NCI-H2029 treated with DMSO at 0.1 percent for 48 hours (cell line): Measurements from ENCODE around the gene AQP1.

Source experiments
- DNase-seq: peaks from one replicate; lab custom pipeline; 2025; lab: John Stamatoyannopoulos, UW

Gene AQP1

GRCh38 chr7:30921540-30922401 lies 10.1 kb downstream of the AQP1 start:
- no peak for DNase-seq

GRCh38 chr7:30922596-30922995 lies 10.9 kb downstream of the AQP1 start:
- DNase-seq: no peak

- no peak for DNase-seq
Measured at GRCh38 chr7:30923009-30923773, 11.5 kb downstream of the AQP1 start.

- no peak for DNase-seq
Measured at GRCh38 chr7:30923774-30924413, 12.2 kb downstream of the AQP1 start.

- no peak for DNase-seq
Measured at GRCh38 chr7:30924624-30925023, 13.0 kb downstream of the AQP1 start.

GRCh38 chr7:30925117-30925516 lies 13.5 kb downstream of the AQP1 start:
- no peak for DNase-seq

GRCh38 chr7:30925913-30926312 lies 14.3 kb downstream of the AQP1 start:
- no peak for DNase-seq

- DNase-seq: no peak
Measured at GRCh38 chr7:30926313-30926712, 14.7 kb downstream of the AQP1 start.

GRCh38 chr7:30927040-30927439 lies 15.4 kb downstream of the AQP1 start:
- DNase-seq: no peak

GRCh38 chr7:30927559-30927958 lies 15.9 kb downstream of the AQP1 start:
- no peak for DNase-seq

- DNase-seq: no peak
Measured at GRCh38 chr7:30928254-30928872, 16.7 kb downstream of the AQP1 start.

- no peak for DNase-seq
Measured at GRCh38 chr7:30929686-30930085, 18.0 kb downstream of the AQP1 start.

- no peak for DNase-seq
Measured at GRCh38 chr7:30930621-30931020, 19.0 kb downstream of the AQP1 start.

GRCh38 chr7:30931161-30931928 lies 19.7 kb downstream of the AQP1 start:
- no peak for DNase-seq

- no peak for DNase-seq
Measured at GRCh38 chr7:30931929-30932540, 20.4 kb downstream of the AQP1 start.

GRCh38 chr7:30932562-30932961 lies 20.9 kb downstream of the AQP1 start:
- DNase-seq: no peak

GRCh38 chr7:30933124-30933974 lies 21.7 kb downstream of the AQP1 start:
- no peak for DNase-seq

GRCh38 chr7:30934225-30934624 lies 22.6 kb downstream of the AQP1 start:
- no peak for DNase-seq

- no peak for DNase-seq
Measured at GRCh38 chr7:30934732-30935568, 23.3 kb downstream of the AQP1 start.
